Measurements from ENCODE around the gene ADCYAP1R1. TPM values are rescaled to one million over a fixed set of nuclear protein-coding genes. Genes with fewer than 3 reads are reported as not detected.

ADCYAP1R1 gene
- total and polyA plus RNA-seq, 2 of the 8 experiments (the other 6 are each of a cell fraction or from before 2014, with no cell fraction given) = 14.4 to 14.6 TPM

GRCh38 chr7:31091924-31092434 lies 39.9 kb downstream of the ADCYAP1R1 start (continued):
- no peak for TF ChIP-seq CHD7 (IDR thresholded peaks at IDR 0.05; ENCODE audit: insufficient replicate concordance, low read length)
- TF ChIP-seq CTCF (IDR thresholded peaks at IDR 0.05; ENCODE audit: control extremely low read depth in 1 of 3, insufficient read depth in 1 of 3, low read depth in 1 of 3, low read length in 3 of 3) = no peak
- no peak for TF ChIP-seq USF2 (IDR thresholded peaks at IDR 0.05; ENCODE audit: low read length)
- TF ChIP-seq RFX5 (IDR thresholded peaks at IDR 0.05; ENCODE audit: borderline replicate concordance, low read depth, low read length) = no peak
- TF ChIP-seq SP4 (IDR thresholded peaks at IDR 0.05; ENCODE audit: low read length) = no peak
- no peak for TF ChIP-seq POLR2AphosphoS5 (IDR thresholded peaks at IDR 0.05; ENCODE audit: low read depth, low read length)
- no peak for TF ChIP-seq EGR1 (IDR thresholded peaks at IDR 0.05; ENCODE audit: borderline replicate concordance, low read depth, low read length)
- TF ChIP-seq CBX5 (IDR thresholded peaks at IDR 0.05; ENCODE audit: low read depth, low read length) = no peak
